ENCODE data around the gene PAK1. TPM values are rescaled to one million over a fixed set of nuclear protein-coding genes. Genes with fewer than 3 reads are reported as not detected.

The PAK1 gene
- polyA plus RNA-seq, 1 donor (not counting 4 experiments of a cell fraction or from before 2014, with no cell fraction given), result 78.2 TPM

DNA sequence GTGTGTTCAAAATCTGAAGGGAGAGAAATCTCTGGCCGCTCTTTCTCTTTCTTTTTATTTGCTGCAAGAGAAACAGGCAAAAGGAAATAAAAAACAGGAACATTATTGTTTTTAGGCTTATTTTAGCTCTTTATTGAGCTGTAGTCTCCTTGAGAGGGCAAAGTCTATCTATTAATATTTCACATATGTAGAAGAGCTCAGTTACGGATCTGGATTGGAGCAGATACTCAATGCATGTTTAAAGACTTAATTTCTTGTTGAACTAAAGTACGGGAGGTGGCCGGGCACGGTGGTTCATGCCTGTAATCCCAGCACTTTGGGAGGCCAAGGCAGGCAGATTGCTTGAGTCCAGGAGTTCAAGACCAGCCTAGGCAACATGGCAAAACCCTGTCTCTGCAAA lies 94.0 kb downstream of the PAK1 start:
- Histone ChIP-seq H4K20me1 (ENCODE audit: control insufficient read depth, extremely low read depth, insufficient read depth, low read length) (no peaks in the 10 kb centered on the region), H3K27me3 (ENCODE audit: control insufficient read depth, extremely low read depth, insufficient read depth, low read length) (no peaks in the 10 kb centered on the region), H3K4me3 (ENCODE audit: control insufficient read depth in 2 of 3, extremely low read depth in 1 of 3, insufficient read depth in 2 of 3, low read depth in 1 of 3, low read length in 3 of 3) (no peak overlapping the region), H3K27ac (ENCODE audit: control insufficient read depth, insufficient read depth, low read length) (no peak overlapping the region), H3K4me2 (ENCODE audit: control insufficient read depth, extremely low read depth, insufficient read depth, low read depth, low read length) (no peak overlapping the region), H2AFZ (ENCODE audit: control insufficient read depth, low read length) (no peak overlapping the region), H3K4me1 (ENCODE audit: control insufficient read depth, extremely low read depth, insufficient read depth, low read length) (peaks cover 10% of the 10 kb centered on the region), H3K9me1 (ENCODE audit: control insufficient read depth, extremely low read depth, insufficient read depth, low read length) (no peaks in the 10 kb centered on the region), H3K36me3 (ENCODE audit: control insufficient read depth in 2 of 2, extremely low read depth in 1 of 2, insufficient read depth in 2 of 2, low read length in 2 of 2) (peaks cover 0 to 3% of the 10 kb centered on the region in 2 experiments), H3K9ac (ENCODE audit: control insufficient read depth, extremely low read depth, insufficient read depth, low read length) (no peak overlapping the region), H3K9me3 (ENCODE audit: control insufficient read depth, low read depth, low read length) (no peaks in the 10 kb centered on the region), H3K79me2 (ENCODE audit: control insufficient read depth, insufficient read depth, low read length) (no peaks in the 10 kb centered on the region)
- TF ChIP-seq EZH2 (IDR thresholded peaks at IDR 0.05; ENCODE audit: low read length), result no peak
- TF ChIP-seq, protein P1, sequence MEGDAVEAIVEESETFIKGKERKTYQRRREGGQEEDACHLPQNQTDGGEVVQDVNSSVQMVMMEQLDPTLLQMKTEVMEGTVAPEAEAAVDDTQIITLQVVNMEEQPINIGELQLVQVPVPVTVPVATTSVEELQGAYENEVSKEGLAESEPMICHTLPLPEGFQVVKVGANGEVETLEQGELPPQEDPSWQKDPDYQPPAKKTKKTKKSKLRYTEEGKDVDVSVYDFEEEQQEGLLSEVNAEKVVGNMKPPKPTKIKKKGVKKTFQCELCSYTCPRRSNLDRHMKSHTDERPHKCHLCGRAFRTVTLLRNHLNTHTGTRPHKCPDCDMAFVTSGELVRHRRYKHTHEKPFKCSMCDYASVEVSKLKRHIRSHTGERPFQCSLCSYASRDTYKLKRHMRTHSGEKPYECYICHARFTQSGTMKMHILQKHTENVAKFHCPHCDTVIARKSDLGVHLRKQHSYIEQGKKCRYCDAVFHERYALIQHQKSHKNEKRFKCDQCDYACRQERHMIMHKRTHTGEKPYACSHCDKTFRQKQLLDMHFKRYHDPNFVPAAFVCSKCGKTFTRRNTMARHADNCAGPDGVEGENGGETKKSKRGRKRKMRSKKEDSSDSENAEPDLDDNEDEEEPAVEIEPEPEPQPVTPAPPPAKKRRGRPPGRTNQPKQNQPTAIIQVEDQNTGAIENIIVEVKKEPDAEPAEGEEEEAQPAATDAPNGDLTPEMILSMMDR (optimal IDR thresholded peaks at IDR 0.05 in 1 of 3, IDR thresholded peaks at IDR 0.05 in 1 of 3, conservative IDR thresholded peaks at IDR 0.05 in 1 of 3; ENCODE audit: extremely low read depth in 1 of 3, insufficient read depth in 2 of 3, low read length in 3 of 3), result no peak
- dilution Hi-C loops (cut with MboI; ENCODE audit: extremely low pct_ligation_motif_present, low sequenced_read_pairs), result no loop called here
- DNase-seq (ENCODE audit: low read depth, low spot score) (no peak), FAIRE-seq (no peak)

GRCh38 chr11:77379253-77379652 lies 94.6 kb downstream of the PAK1 start:
- Histone ChIP-seq H3K36me3 (ENCODE audit: control insufficient read depth in 2 of 2, extremely low read depth in 1 of 2, insufficient read depth in 2 of 2, low read length in 2 of 2) (peaks cover 0 to 3% of the 10 kb centered on the region in 2 experiments), H3K9me1 (ENCODE audit: control insufficient read depth, extremely low read depth, insufficient read depth, low read length) (no peaks in the 10 kb centered on the region), H3K27ac (ENCODE audit: control insufficient read depth, insufficient read depth, low read length) (no peak overlapping the region), H4K20me1 (ENCODE audit: control insufficient read depth, extremely low read depth, insufficient read depth, low read length) (no peaks in the 10 kb centered on the region), H3K27me3 (ENCODE audit: control insufficient read depth, extremely low read depth, insufficient read depth, low read length) (no peaks in the 10 kb centered on the region), H3K4me2 (ENCODE audit: control insufficient read depth, extremely low read depth, insufficient read depth, low read depth, low read length) (no peak overlapping the region), H3K9me3 (ENCODE audit: control insufficient read depth, low read depth, low read length) (no peaks in the 10 kb centered on the region), H2AFZ (ENCODE audit: control insufficient read depth, low read length) (no peak overlapping the region), H3K9ac (ENCODE audit: control insufficient read depth, extremely low read depth, insufficient read depth, low read length) (no peak overlapping the region), H3K79me2 (ENCODE audit: control insufficient read depth, insufficient read depth, low read length) (no peaks in the 10 kb centered on the region), H3K4me3 (ENCODE audit: control insufficient read depth in 2 of 3, extremely low read depth in 1 of 3, insufficient read depth in 2 of 3, low read depth in 1 of 3, low read length in 3 of 3) (no peak overlapping the region), H3K4me1 (ENCODE audit: control insufficient read depth, extremely low read depth, insufficient read depth, low read length) (peaks cover 17% of the 10 kb centered on the region)
- dilution Hi-C loops (cut with MboI; ENCODE audit: extremely low pct_ligation_motif_present, low sequenced_read_pairs), result no loop called here
- TF ChIP-seq, protein P1 (optimal IDR thresholded peaks at IDR 0.05 in 1 of 3, IDR thresholded peaks at IDR 0.05 in 1 of 3, conservative IDR thresholded peaks at IDR 0.05 in 1 of 3; ENCODE audit: extremely low read depth in 1 of 3, insufficient read depth in 2 of 3, low read length in 3 of 3), result no peak
- no peak for TF ChIP-seq EZH2 (IDR thresholded peaks at IDR 0.05; ENCODE audit: low read length)
- no peak for DNase-seq (ENCODE audit: low read depth, low spot score)
- no peak for FAIRE-seq
